Activated T-cell treated with anti-CD3 and anti-CD28 coated beads, Interleukin-2, amount 50 U/mL, for 48 hours (primary cell): ENCODE results near the gene IL25.
"Not testable (repeated sequence)": the region's sequence is repeated elsewhere in the genome, so short reads cannot be mapped to it uniquely, and the experiment has no call there.

Experiments
- DNase-seq, 2 experiments: peaks; one replicate each; pipeline ENCODE4 v3.0.0-alpha.2; 2020

Gene IL25

GRCh38 chr14:23372509-23372908, at the start of gene IL25:
IL25 (plus strand) TSS chr14:23372809.
- DNase-seq, result no peak

- DNase-seq, result no peak
These were observed 48.7 kb upstream of the IL25 start for GRCh38 chr14:23323838-23324454.

- DNase-seq, result no peak
These were observed 48.2 kb upstream of the IL25 start for GRCh38 chr14:23324455-23324846.

- DNase-seq, result no peak
These were observed 47.6 kb upstream of the IL25 start for GRCh38 chr14:23324993-23325392.

GRCh38 chr14:23325746-23326145, 46.9 kb upstream of the IL25 start:
- DNase-seq, result not testable (repeated sequence)

- no peak for DNase-seq
These were observed 45.9 kb upstream of the IL25 start for GRCh38 chr14:23326491-23327332.

GRCh38 chr14:23327947-23328744, 44.5 kb upstream of the IL25 start:
- peak; percentile 75 for DNase-seq

- no peak for DNase-seq
These were observed 37.0 kb upstream of the IL25 start for GRCh38 chr14:23335623-23336022.

GRCh38 chr14:23339506-23340268, 32.9 kb upstream of the IL25 start:
- no peak for DNase-seq

GRCh38 chr14:23344481-23344880, 28.1 kb upstream of the IL25 start:
- DNase-seq, result no peak

GRCh38 chr14:23345987-23346692, 26.5 kb upstream of the IL25 start:
- DNase-seq, result peak in 1 of 2 experiments; percentile 7

- DNase-seq, result peak in 1 of 2 experiments; percentile 8
These were observed 25.8 kb upstream of the IL25 start for GRCh38 chr14:23346693-23347405.

GRCh38 chr14:23347406-23348296, 25.0 kb upstream of the IL25 start:
- DNase-seq, result peak in 1 of 2 experiments; percentile 2

GRCh38 chr14:23348297-23348655, 24.3 kb upstream of the IL25 start:
- peak in 1 of 2 experiments; percentile 7 for DNase-seq

- DNase-seq, result peak in 1 of 2 experiments; percentile 1
These were observed 23.3 kb upstream of the IL25 start for GRCh38 chr14:23349156-23349845.

GRCh38 chr14:23351681-23352505, 20.7 kb upstream of the IL25 start:
- peak in 1 of 2 experiments; percentile 24 for DNase-seq

- DNase-seq, result peak; percentile 57 to 71
These were observed 19.8 kb upstream of the IL25 start, which contains the start of gene SLC22A17 for GRCh38 chr14:23352506-23353432. SLC22A17 (minus strand) TSS chr14:23352887.

GRCh38 chr14:23353433-23353780, 19.2 kb upstream of the IL25 start:
- no peak for DNase-seq
